Adrenal gland (tissue), 5 donors: ENCODE data around the gene ZNF564.

ENCODE experiments used
- CTCF ChIP-seq, 6 experiments: fragments of 450-650 bp in 4 of 6; fragments of 200-600 bp in 2 of 6; sonication (generic) in 1 of 6; IDR thresholded peaks; 1 replicate in 5 of 6; 2 replicates in 1 of 6; pipeline versions ENCODE4 v1.5.1 to v1.8.0; 2016 to 2021; ENCODE audit warnings: antibody characterized with exemption in 6 of 6, mild to moderate bottlenecking in 2 of 6, moderate library complexity in 1 of 6
- POLR2A ChIP-seq, 2 donors: fragments of 450-650 bp; IDR thresholded peaks; one replicate each; pipeline ENCODE4 v1.6.1; 2017; ENCODE audit warnings: antibody characterized with exemption in 2 of 2, mild to moderate bottlenecking in 2 of 2, moderate library complexity in 1 of 2
- donor health status: DM: no; HTN: no; CAD: no.

GRCh38 chr19:12496480-12496879 is 54.8 kb downstream of the ZNF564 start:
- no peak for TF ChIP-seq CTCF (IDR thresholded peaks at IDR 0.05)
- TF ChIP-seq POLR2A (IDR thresholded peaks at IDR 0.05): no peak
